GM18873 (cell line): ENCODE data around the gene CREB5.
"Not testable (repeated sequence)": the region's sequence is repeated elsewhere in the genome, so short reads cannot be mapped to it uniquely, and the experiment has no call there.

ENCODE experiments used
- ATAC-seq: cut with Tn5 transposase; IDR thresholded peaks from one replicate; pipeline ENCODE4 v1.9.1; 2021; ENCODE audit warnings: mild to moderate bottlenecking, moderate library complexity, moderate number of reproducible peaks; ENCODE audit not compliant: unreplicated experiment, low FRiP score

The CREB5 gene

GRCh38 chr7:28539289-28539981, 127.1 kb downstream of the CREB5 start:
- peak; percentile 83 for ATAC-seq

DNA sequence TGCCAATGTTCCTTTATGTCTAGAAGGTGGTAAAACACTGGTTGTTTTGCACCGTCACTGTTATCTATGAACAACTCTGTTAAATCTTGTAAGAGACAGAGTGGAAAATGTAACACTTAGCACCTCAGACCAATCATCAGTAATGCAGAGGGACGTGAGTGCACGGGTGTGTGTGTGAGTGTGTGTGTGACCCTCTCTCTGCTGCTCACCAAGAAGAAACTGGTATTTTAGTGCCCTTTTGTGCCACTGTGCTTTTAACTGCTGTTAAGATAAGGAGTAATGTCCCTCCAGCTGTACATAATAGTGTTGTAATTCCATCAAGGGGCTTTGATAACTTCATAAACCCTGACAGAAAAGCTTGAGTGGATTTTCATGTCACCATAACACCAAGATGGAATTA, 130.1 kb downstream of the CREB5 start:
- ATAC-seq, result no peak

- no peak for ATAC-seq
Observed at GRCh38 chr7:28544453-28545117, 132.3 kb downstream of the CREB5 start.

DNA sequence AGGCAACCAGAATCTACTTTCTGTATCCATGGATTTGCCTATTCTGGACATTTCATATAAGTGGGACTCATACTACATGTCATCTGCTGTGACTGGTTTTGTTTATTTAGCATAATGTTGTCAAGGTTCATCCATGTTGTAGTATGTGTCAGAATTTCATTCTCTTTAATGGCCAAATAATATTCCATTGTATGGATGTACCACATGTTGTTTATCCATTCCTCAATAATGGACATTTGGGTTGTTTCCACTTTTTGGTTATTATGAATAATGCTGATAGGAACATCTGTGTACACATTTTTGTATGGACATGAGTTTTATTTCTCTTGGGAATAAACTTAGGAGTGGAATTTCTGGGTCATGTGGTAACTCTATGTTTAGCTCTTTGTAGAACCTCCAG, 133.7 kb downstream of the CREB5 start:
- ATAC-seq, result no peak

GRCh38 chr7:28547115-28547514, 134.8 kb downstream of the CREB5 start:
- no peak for ATAC-seq

DNA sequence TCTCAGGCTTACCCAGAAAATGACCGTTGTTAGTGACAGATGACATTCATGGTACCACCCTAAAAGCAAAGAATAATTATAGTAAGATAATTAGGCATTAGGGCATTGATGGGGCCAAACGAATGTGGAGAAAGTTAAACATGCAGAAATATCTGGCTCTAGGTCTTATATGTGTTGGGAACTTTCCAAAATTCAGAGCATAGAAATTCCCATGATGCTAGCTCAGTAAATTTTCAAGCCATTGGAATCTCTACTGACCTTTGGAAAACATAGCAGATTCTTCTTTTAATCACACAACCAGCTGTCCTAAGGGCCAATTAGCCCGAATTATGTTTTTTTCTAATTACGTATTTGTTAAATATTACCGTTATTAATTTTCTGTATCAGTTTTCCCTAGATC, 136.1 kb downstream of the CREB5 start:
- ATAC-seq, result no peak

DNA sequence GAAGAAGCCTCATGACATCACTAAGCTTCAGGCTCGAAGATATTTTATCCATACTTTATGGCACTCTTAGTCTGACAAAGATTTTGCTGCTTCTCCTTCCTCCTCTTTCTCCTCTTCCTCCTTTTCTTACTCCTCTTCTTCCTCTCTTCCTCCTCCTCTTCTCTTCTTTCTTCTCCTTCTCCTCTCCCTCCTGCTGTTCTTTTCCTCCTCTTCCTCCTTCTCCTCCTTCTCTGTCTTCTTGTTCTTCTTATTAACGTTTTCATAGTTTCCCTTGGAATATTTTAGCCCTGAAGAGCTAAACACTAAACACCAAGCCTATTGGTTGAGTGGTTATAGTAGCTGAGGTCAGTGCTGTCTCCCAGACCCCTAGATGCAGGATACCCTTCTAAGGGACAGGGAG, 137.7 kb downstream of the CREB5 start:
- ATAC-seq, result no peak

DNA sequence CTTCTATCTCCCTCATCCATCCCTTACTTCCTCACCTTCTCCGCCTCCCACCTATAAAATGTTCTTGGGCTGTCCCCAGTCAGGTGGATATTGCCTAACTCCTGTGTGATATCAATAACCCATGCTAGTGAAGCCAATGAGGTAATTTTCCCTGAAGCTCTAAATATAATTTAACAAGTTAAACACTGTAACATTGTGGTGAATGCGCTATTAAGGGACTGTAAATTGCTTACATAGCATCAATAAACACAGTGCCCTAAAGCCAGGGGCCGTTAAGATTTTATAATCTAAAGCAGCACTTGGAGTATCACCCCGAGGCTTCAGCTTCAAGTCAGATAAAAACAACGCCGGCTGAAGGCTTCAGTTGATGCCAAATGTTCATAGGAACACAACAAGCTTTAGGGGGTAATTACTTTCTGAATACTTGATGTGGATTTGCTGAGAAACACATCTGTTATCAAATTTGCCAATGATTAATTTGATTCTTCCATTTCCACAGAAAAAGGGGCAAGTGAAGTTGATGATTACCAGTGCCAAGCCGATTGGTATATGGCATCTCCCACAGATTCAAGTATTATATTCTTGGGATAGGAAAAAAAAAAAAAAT, 138.4 kb downstream of the CREB5 start:
- no peak for ATAC-seq

- no peak for ATAC-seq
Observed at GRCh38 chr7:28551331-28551730, 139.0 kb downstream of the CREB5 start.

DNA sequence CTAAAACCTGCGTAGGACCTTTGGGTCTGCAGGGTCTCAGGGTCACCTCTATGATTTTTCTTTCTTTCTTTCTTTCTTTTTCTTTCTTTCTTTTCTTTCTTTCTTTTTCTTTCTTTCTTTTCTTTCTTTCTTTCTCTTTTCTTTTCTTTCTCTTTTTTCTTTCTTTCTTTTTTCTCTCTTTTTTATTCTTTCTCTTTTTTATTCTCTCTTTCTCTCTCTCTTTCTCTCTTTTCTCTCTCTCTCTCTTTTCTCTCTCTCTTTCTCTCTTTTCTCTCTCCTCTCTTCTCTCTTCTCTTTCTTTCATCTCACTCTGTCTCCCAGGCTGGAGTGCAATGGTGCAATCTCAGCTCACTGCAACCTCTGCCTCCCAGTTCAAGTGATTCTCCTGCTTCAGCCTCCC, 139.4 kb downstream of the CREB5 start:
- ATAC-seq, result not testable (repeated sequence)

- ATAC-seq, result no peak
Observed at GRCh38 chr7:28554802-28555471, 142.6 kb downstream of the CREB5 start.

GRCh38 chr7:28556025-28556424, 143.7 kb downstream of the CREB5 start:
- no peak for ATAC-seq

- no peak for ATAC-seq
Observed at GRCh38 chr7:28556671-28557070, 144.4 kb downstream of the CREB5 start.

DNA sequence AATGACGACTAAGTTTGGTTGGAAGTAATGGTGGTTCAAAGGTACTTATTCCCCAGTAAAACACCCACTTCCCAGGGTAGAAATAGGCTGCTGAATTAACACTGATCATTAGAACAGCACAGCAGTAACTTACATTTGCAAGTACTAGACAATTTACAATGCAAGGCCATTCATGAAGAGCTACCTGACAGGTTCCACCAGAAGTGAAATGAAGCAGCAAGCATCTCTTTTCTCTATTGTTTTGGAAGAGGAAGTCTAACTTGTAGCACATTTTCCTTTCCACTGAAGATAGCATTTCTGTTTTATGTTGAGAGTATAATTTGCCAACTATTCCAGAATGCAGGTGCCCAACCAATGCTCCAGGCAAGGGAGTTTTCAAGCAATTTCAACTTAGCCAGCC, 145.9 kb downstream of the CREB5 start:
- ATAC-seq, result no peak

DNA sequence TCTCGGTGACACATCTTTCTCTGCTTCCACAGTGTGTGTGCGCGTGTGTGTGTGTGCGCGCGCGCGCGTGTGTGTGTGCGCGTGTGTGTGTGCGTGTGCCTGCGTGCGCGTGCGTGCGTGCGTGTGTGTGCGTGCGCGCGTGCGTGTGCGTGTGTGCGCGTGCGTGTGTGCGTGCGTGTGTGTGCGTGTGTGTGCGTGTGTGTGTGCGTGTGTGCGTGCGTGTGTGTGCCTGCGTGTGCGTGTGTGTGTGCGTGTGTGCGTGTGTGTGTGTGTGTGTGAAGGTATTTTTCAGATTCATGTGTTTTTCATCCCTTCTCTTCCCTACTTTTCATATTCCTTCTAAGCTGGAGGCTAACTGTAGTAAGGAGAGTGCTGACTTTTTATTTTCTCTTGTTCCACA, 148.4 kb downstream of the CREB5 start:
- ATAC-seq, result no peak

DNA sequence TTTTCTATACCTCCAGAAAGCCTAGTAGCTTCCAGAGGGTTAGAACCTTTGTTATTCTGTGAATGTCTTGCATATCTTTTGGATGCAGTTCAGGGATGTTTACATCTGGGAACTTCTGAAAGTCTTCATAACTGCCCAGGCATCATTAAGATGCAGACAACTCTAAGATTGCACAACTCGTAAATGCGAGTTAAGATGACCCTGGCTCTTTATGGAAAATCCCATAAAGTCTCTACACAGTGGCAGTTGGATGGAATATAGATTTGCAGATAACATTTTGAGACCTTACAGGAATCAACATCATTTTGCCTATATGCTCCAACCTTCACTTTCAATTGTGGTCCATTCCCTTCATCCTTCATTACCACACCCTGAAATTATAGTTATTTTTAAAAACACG, 151.7 kb downstream of the CREB5 start:
- no peak for ATAC-seq

DNA sequence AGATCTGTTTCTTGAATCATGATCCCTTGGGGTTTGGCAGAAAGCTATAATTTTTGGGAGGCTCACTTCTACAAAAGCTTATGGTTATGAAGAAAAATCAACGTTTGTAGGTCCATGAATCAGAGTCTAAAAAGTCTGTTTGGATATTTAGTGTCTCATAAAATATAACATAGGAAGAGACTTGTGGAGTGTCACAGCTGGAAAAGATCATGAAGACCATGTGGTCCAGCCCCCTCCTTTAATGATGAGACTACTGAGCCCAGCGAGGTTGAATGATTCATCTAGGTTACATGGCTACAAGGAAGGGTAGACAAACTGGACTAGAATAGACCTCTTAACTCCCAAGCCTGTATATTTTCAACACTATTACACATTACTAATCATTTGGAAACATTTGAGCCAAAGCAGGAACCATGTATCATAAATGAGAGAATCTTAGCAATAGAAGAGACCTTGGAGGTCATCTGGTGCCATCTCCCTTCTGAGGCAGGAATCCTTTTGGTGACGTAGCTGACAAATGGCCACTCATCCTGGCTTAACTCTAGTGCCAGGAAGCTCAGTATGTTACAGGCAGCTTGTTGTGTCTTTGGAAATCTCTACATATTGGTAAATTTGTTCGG, 152.5 kb downstream of the CREB5 start:
- ATAC-seq, result no peak

GRCh38 chr7:28565980-28566379, 153.7 kb downstream of the CREB5 start:
- ATAC-seq, result no peak

GRCh38 chr7:28570113-28570969, 158.0 kb downstream of the CREB5 start:
- no peak for ATAC-seq

DNA sequence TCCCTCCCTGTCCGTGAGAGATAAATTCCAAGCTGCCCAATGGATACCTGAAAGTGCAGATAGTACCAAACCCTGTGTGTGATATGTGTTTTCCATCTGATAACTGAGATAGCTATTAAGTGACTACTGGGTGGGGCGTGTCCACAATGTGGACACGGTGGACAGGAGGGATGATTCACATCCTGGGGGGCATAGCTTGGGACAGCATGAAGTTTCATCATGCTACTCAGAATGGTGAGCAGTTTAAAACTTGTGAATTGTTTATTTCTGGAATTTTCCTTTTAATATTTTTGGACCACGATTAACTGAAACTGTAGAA, 158.6 kb downstream of the CREB5 start:
- ATAC-seq, result no peak
